HEK293T (cell line): Measurements from ENCODE around the gene PDE6B.

Experiments used
- ARNT ChIP-seq: fragments of 450-650 bp; IDR thresholded peaks from 2 replicates; pipeline ENCODE4 v1.6.1; 2017; ENCODE audit warnings: mild to moderate bottlenecking
- BHLHE40 ChIP-seq: fragments of 450-650 bp; IDR thresholded peaks from 2 replicates; pipeline ENCODE4 v1.6.1; 2016; ENCODE audit warnings: mild to moderate bottlenecking, moderate library complexity, borderline replicate concordance
- CTBP1 ChIP-seq: fragments of 450-650 bp; IDR thresholded peaks from 2 replicates; pipeline ENCODE4 v1.6.1; 2016; ENCODE audit warnings: borderline replicate concordance
- FOXK2 ChIP-seq: fragments of 450-650 bp; IDR thresholded peaks from 2 replicates; pipeline ENCODE4 v1.6.1; 2016; ENCODE audit warnings: mild to moderate bottlenecking
- FOXM1 ChIP-seq: fragments of 450-650 bp; IDR thresholded peaks from 2 replicates; pipeline ENCODE4 v1.6.1; 2017; ENCODE audit warnings: mild to moderate bottlenecking, borderline replicate concordance
- L3MBTL2 ChIP-seq: fragments of 450-650 bp; conservative IDR thresholded peaks from 2 replicates; pipeline ENCODE4 v1.6.1; 2016; ENCODE audit warnings: mild to moderate bottlenecking
- LEF1 ChIP-seq: fragments of 450-650 bp; IDR thresholded peaks from 2 replicates; pipeline ENCODE4 v1.6.1; 2017; ENCODE audit warnings: mild to moderate bottlenecking, borderline replicate concordance
- NFRKB ChIP-seq: fragments of 450-650 bp; IDR thresholded peaks from 2 replicates; pipeline ENCODE4 v1.6.1; 2016; ENCODE audit warnings: mild to moderate bottlenecking, moderate library complexity
- SP1 ChIP-seq: fragments of 450-650 bp; IDR thresholded peaks from 2 replicates; pipeline ENCODE4 v1.6.1; 2017

DNA sequence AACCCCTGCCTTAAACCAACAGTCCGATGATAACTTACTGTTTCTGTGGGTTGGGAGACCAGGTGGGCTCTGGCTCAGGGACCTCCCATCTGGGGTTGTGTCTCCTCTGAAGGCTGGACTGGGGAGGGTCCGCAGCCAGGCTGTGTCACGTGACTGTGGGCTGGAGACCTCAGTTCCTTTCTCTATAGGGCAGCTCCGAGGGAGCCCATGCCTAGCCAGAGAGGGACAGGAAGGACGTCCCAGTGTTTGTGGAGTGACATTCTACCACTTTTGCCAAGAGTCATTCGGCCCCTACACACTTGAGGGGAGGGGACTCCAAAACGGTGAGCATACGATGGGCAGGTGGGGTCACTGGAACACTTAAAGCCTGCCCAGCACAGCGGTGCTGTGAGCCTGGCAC, 84.7 kb downstream of the PDE6B start:
- TF ChIP-seq FOXM1 = no peak
- TF ChIP-seq BHLHE40 = no peak
- no peak for TF ChIP-seq CTBP1
- TF ChIP-seq ARNT = no peak
- TF ChIP-seq SP1 = no peak
- TF ChIP-seq LEF1 = no peak
- TF ChIP-seq L3MBTL2 = no peak
- no peak for TF ChIP-seq FOXK2
- TF ChIP-seq NFRKB = no peak
